Mononuclear cell (primary cell): ENCODE measurements around the gene DNAH1. TPM values are rescaled to one million over a fixed set of nuclear protein-coding genes. Genes with fewer than 3 reads are reported as not detected.

Experiments used
- H3K27me3 ChIP-seq: 2 replicates; pipeline ENCODE4 v1.6.0; 2011; ENCODE audit warnings: low read length, control low read depth; ENCODE audit not compliant: insufficient read depth
- H3K4me1 ChIP-seq: 2 replicates; pipeline ENCODE4 v1.5.1; 2011; ENCODE audit warnings: mild to moderate bottlenecking, low read length, control low read depth; ENCODE audit not compliant: insufficient read depth
- H3K4me3 ChIP-seq: 2 replicates; pipeline ENCODE4 v1.5.1; 2011; ENCODE audit warnings: mild to moderate bottlenecking, low read length, moderate library complexity
- H3K9me3 ChIP-seq: 2 replicates; pipeline ENCODE4 v1.5.1; 2011; ENCODE audit warnings: low read depth, mild to moderate bottlenecking, control low read depth, low read length
- total RNA-seq: library from RNA; depleted of rRNA; stranded (reverse); fragments of >200 nt; gene quantifications from one replicate; pipeline ENCODE4 v1.2.3, GENCODE V29; 2012

DNAH1 gene
- total RNA-seq, 1 donor, result 20.9 TPM

DNA sequence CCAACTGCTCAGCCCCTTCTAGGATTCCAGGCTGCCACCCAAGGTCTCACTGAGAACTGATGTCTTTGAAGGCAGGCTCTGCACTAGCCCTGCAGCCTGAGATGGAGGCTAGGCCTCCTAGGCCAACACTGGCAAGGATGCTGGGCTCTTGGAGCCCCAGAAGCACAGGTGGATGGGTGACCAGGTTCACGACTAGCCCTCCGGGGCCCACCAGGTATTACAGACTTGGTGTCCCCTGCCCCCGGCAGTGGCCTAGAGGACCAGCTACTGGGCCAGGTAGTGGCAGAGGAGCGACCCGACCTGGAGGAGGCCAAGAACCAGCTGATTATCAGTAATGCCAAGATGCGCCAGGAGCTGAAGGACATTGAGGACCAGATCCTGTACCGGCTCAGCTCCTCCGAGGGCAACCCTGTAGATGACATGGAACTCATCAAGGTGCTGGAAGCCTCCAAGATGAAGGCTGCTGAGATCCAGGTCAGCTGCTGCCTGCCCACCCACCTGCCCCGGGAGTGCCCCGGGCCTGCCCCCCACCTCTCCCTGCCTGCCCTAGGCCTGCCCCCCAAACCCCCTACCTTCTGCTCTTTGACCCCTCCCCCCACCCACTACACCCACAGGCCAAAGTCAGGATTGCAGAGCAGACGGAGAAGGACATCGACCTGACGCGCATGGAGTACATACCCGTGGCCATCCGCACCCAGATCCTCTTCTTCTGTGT, 76.3 kb downstream of the DNAH1 start:
- no peak overlapping the region for H3K4me3 ChIP-seq
- no peaks in the 10 kb centered on the region for H3K4me1 ChIP-seq
- H3K9me3 ChIP-seq, result no peaks in the 10 kb centered on the region
- H3K27me3 ChIP-seq, result no peaks in the 10 kb centered on the region

DNA sequence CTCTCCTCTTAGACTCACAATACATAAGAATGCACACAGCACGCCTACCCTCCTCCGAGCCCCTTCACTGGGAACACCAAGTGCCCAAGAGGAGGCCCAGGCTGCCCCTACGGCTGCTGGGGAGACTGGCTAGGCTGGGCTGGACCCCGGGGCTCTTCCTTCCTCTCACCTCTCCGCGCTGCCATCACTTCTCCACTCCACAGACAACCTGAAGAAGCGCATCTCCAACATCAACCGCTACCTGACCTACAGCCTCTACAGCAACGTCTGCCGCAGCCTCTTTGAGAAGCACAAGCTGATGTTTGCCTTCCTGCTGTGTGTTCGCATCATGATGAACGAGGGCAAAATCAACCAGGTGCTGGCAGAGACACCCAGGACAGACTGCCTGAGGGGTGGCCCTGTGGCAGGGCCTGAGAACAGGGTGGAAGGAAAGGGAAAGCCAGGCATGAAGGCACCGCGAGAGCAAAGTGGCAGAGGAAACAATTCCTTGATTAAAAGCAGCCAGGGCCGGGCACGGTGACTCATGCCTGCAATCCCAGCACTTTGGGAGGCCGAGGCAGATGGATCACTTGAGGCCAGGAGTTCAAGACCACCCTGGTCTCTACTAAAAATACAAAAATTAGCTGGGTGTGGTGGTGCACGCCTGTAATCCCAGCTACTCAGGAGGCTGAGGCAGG, 77.2 kb downstream of the DNAH1 start:
- H3K27me3 ChIP-seq, result no peaks in the 10 kb centered on the region
- no peaks in the 10 kb centered on the region for H3K4me1 ChIP-seq
- no peak overlapping the region for H3K4me3 ChIP-seq

DNA sequence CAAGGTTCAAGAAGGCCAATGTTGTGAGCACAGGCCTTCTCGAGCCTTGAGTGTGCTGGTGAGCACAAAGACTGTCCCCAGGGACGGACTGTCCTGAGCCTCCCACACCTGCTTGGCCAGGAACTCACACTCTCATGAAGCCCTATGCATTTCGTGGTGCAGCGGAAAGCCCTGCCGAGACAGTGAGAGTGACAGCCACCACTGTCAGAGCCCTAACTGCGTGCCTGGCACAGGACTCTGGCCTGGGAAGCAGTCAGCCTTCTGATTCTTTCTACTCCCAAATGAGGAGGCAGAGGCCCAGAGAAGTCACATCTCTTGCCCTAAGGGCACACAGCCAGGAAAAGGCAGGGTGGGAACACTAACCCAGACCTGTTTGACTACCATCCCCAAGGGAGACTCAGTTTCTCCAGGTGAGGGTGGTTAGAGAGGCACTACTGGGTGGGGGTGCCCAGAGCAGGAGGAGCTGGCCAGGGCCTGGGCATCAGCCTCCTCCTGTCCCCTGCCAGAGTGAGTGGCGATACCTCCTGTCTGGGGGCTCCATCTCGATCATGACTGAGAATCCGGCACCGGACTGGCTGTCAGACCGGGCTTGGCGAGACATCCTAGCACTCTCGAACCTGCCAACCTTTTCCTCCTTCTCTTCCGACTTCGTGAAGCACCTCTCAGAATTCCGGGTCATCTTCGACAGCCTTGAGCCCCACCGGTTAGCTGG, 78.0 kb downstream of the DNAH1 start:
- no peaks in the 10 kb centered on the region for H3K27me3 ChIP-seq
- no peak overlapping the region for H3K4me3 ChIP-seq
- H3K9me3 ChIP-seq, result no peaks in the 10 kb centered on the region
- H3K4me1 ChIP-seq, result no peaks in the 10 kb centered on the region

More for the DNA sequence above, 77.2 kb downstream of the DNAH1 start:
- no peaks in the 10 kb centered on the region for H3K9me3 ChIP-seq

DNA sequence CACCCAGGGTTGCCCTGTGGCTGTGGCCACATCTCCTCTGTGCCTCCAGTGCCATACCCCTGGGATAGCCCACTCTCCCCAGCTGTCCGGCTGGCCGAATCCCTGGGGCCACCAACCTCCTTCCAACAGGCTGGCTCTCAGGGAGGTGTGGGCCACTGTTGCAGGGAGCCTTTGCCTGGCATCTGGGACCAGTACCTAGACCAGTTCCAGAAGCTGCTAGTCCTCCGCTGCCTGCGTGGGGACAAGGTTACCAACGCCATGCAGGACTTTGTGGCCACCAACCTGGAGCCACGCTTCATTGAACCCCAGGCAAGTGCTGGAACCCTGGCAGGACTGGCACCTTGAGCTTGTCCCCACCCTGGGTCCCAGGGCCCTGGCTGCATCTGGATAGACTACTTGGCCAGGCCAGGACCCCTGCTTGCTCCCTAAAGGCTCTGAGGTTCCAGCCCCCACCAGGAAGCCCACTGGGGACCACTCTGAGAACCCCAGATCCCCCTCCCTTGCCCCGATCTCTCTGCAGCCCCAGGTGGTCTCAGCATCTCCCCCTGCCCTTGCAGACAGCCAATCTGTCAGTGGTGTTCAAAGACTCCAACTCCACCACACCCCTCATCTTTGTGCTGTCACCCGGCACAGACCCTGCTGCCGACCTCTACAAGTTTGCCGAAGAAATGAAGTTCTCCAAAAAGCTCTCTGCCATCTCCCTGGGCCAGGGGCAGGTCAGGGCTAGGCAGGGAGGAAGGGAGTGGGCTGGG, 78.8 kb downstream of the DNAH1 start:
- Histone ChIP-seq H3K27me3 (no peaks in the 10 kb centered on the region), H3K9me3 (no peaks in the 10 kb centered on the region), H3K4me1 (no peaks in the 10 kb centered on the region), H3K4me3 (no peak overlapping the region)

DNA sequence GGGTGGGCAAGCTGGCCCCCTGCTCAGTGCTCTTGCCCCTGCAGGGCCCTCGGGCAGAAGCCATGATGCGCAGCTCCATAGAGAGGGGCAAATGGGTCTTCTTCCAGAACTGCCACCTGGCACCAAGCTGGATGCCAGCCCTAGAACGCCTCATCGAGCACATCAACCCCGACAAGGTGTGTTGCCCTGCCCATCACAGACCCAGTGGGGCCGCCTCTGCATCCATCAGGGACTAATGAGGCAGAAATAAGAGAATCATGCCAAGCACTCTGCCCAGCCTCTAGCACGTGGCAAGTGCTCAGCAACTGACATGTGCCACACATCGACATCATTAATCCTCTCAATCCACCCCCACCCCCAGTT, 79.4 kb downstream of the DNAH1 start:
- H3K4me1 ChIP-seq, result no peaks in the 10 kb centered on the region
- H3K4me3 ChIP-seq, result no peak overlapping the region
- H3K9me3 ChIP-seq, result no peaks in the 10 kb centered on the region
- H3K27me3 ChIP-seq, result no peaks in the 10 kb centered on the region

DNA sequence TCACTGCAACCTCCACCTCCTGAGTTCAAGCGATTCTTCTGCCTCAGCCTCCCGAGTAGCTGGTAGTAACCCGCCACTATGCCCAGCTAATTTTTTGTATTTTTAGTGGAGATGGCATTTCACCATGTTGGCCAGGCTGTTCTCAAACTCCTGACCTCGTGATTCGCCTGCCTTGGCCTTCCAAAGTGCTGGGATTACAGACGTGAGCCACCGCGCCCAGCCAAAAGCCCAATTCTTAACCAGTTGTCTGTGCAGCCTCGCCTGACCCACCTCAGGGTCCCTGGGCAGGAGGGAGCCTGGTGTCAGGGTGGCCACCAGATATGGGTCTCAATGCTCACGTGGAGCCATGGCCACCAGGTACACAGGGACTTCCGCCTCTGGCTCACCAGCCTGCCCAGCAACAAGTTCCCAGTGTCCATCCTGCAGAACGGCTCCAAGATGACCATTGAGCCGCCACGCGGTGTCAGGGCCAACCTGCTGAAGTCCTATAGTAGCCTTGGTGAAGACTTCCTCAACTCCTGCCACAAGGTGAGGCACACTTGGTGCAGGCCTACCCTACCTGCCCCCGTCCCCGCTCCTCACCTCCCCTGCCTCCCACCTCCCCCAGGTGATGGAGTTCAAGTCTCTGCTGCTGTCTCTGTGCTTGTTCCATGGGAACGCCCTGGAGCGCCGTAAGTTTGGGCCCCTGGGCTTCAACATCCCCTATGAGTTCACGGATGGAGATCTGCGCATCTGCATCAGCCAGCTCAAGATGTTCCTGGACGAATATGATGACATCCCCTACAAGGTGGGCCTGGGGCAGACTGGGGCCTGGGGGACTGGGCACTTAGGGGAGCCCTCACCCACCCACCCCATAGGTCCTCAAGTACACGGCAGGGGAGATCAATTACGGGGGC, 80.1 kb downstream of the DNAH1 start:
- Histone ChIP-seq H3K4me1 (no peaks in the 10 kb centered on the region), H3K4me3 (no peak overlapping the region), H3K9me3 (no peaks in the 10 kb centered on the region), H3K27me3 (no peaks in the 10 kb centered on the region)

- Histone ChIP-seq H3K27me3 (no peaks in the 10 kb centered on the region), H3K9me3 (no peaks in the 10 kb centered on the region), H3K4me3 (no peak overlapping the region), H3K4me1 (no peaks in the 10 kb centered on the region)
Observed at GRCh38 chr3:52396907-52397591, 80.9 kb downstream of the DNAH1 start.

GRCh38 chr3:52397676-52398399, 81.7 kb downstream of the DNAH1 start:
- no peaks in the 10 kb centered on the region for H3K9me3 ChIP-seq
- no peaks in the 10 kb centered on the region for H3K27me3 ChIP-seq
- no peaks in the 10 kb centered on the region for H3K4me1 ChIP-seq
- H3K4me3 ChIP-seq, result no peak overlapping the region

DNA sequence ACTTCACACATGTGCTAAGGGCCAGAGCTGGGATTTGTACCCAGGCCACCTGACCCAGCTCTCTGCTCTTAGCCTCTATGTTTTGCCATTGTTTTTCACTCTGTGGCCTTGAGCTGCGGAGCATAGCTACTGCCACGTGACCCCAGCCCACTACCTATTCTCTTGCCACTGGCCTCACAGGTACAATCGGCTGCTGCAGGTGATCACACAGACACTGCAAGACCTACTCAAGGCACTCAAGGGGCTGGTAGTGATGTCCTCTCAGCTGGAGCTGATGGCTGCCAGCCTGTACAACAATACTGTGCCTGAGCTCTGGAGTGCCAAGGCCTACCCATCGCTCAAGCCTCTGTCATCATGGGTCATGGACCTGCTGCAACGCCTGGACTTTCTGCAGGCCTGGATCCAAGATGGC, 82.6 kb downstream of the DNAH1 start:
- Histone ChIP-seq H3K4me1 (no peaks in the 10 kb centered on the region), H3K27me3 (no peaks in the 10 kb centered on the region), H3K9me3 (no peaks in the 10 kb centered on the region), H3K4me3 (no peak overlapping the region)

DNA sequence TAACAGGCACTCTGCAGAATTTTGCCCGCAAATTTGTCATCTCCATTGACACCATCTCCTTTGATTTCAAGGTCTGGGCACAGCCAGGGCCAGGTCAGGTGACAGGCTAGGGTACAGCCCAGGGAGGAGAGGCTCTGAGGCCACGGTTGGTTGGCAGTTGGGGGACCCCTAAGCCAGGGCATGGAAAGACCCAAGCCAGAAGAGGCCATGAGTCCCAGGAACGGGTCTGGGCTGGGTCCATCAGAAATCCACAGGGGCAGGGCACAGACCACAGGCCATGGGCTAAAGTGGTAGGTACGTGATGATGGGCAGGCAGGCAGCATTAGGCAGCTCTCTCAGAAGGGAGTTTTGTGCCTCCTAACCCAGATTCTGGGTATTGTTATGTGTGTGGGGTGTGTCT, 83.0 kb downstream of the DNAH1 start:
- no peaks in the 10 kb centered on the region for H3K9me3 ChIP-seq
- no peaks in the 10 kb centered on the region for H3K4me1 ChIP-seq
- H3K4me3 ChIP-seq, result no peak overlapping the region
- H3K27me3 ChIP-seq, result no peaks in the 10 kb centered on the region

GRCh38 chr3:52399593-52399992, 83.5 kb downstream of the DNAH1 start:
- H3K27me3 ChIP-seq, result no peaks in the 10 kb centered on the region
- no peaks in the 10 kb centered on the region for H3K9me3 ChIP-seq
- no peaks in the 10 kb centered on the region for H3K4me1 ChIP-seq
- H3K4me3 ChIP-seq, result no peak overlapping the region

DNA sequence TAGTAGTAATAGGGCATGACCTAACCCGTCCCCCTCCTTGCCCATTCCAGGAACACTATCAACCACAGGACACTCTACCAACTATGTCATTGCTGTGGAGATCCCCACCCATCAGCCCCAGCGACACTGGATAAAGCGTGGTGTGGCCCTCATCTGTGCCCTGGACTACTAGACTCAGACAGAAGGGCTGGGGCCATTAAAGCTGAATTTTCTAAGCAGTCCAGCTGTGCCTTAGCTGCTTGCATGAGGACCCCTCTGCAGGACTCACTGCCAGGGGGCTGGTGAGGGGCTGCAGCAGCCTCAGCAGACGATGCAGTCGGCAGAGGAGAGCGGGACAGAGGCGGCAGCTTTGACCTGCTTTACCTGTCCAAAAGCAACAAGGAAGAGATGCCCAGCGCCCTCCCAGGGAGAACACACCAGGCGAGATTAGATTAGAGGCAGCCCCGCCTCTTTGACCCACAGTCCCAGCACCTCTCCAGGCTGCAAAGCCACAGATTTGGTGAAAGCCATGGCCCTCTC, 84.2 kb downstream of the DNAH1 start:
- Histone ChIP-seq H3K27me3 (no peaks in the 10 kb centered on the region), H3K9me3 (no peaks in the 10 kb centered on the region)

DNA sequence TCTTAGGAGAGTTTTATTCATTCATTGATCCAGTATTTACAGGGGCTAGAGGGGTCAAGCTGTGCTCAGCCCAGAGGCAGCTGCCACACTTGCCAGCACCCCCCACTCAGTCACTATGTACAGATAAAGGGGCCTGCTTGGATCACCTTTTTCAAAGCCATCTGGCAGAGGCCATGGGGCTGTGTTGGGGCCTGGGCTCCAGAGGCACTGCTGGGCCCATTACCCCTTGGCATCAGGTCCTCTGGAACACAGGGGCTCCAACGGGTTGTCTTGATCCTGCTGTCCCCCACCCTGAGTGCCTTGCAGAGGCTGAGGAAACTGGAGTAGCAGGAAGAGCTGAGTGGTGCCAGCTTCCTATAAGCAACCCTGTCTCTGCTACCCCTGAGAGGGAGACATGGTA, 84.9 kb downstream of the DNAH1 start:
- Histone ChIP-seq H3K4me3 (no peak overlapping the region), H3K27me3 (no peaks in the 10 kb centered on the region), H3K9me3 (no peaks in the 10 kb centered on the region), H3K4me1 (no peaks in the 10 kb centered on the region)

More for the DNA sequence above, 84.2 kb downstream of the DNAH1 start:
- Histone ChIP-seq H3K4me1 (no peaks in the 10 kb centered on the region), H3K4me3 (no peak overlapping the region)
